Activated B cell treated with CpG ODN at 0.5 μM for 24 hours (primary cell): ENCODE data around the gene DARS1. TPM values are rescaled to one million over a fixed set of nuclear protein-coding genes. Genes with fewer than 3 reads are reported as not detected.

Experiments used
- ATAC-seq: fragments of 200-7000 bp; cut with Tn5 transposase; one replicate; pipeline ENCODE4 v1.10.0; 2021; ENCODE audit warnings: low read depth, mild to moderate bottlenecking, moderate library complexity
- CTCF ChIA-PET: fragments of 350-600 bp; sonication (Branson Sonifier 250); formaldehyde crosslinking; loops from one replicate; lab custom pipeline; 2021; ENCODE audit warnings: antibody characterized with exemption; lab: Charles Lee
- POLR2A ChIA-PET: fragments of 350-600 bp; sonication (Branson Sonifier 250); formaldehyde crosslinking; loops from one replicate; lab custom pipeline; 2021; ENCODE audit warnings: antibody characterized with exemption; lab: Charles Lee
- DNase-seq: peaks from one replicate; pipeline ENCODE4 v3.0.0; 2022
- H3K27ac Mint-ChIP-seq: one replicate; pipeline ENCODE4 v1.8.0; 2020; ENCODE audit warnings: mixed read lengths
- H3K27me3 Mint-ChIP-seq: one replicate; pipeline ENCODE4 v1.8.0; 2021; ENCODE audit warnings: mixed read lengths
- H3K36me3 Mint-ChIP-seq: one replicate; pipeline ENCODE4 v1.8.0; 2021; ENCODE audit warnings: low read depth, mixed read lengths
- H3K4me1 Mint-ChIP-seq: one replicate; pipeline ENCODE4 v1.8.0; 2021; ENCODE audit warnings: mixed read lengths
- H3K4me3 Mint-ChIP-seq: one replicate; pipeline ENCODE4 v1.8.0; 2020; ENCODE audit warnings: mild to moderate bottlenecking, mixed read lengths
- H3K9me3 Mint-ChIP-seq: one replicate; pipeline ENCODE4 v1.8.0; 2020; ENCODE audit warnings: mixed read lengths
- CTCF ChIP-seq: fragments of 200-600 bp; IDR thresholded peaks from one replicate; pipeline ENCODE4 v1.8.0; 2022; ENCODE audit warnings: antibody characterized with exemption, mild to moderate bottlenecking
- intact Hi-C: fragments of 100-400 bp; cut with micrococcal nuclease; formaldehyde crosslinking; loops from one replicate; pipeline ENCODE4 v1.15.1; 2024
- total RNA-seq: library from RNA; stranded (reverse); gene quantifications from 2 replicates; pipeline ENCODE4 v1.2.3, GENCODE V29; 2022

DARS1 gene
- total RNA-seq, 1 donor from 2014 or later, result 96.3 TPM

GRCh38 chr2:135876066-135876711 is 109.2 kb downstream of the DARS1 start, which contains the start of gene MCM6:
MCM6 (minus strand) TSS chr2:135876443; CDS start chr2:135876365, 78 bp downstream.
- DNase-seq, result peak; percentile 87
- POLR2A ChIA-PET, result interaction anchor here (0.5 to 2.0 kb wide), 7 partner anchors 10 to 827 kb away, joined by 3 to 8 read pairs (median 3); partner anchors contain the start of gene ZRANB3
- no peak for TF ChIP-seq CTCF
- Mint-ChIP-seq H3K4me1 (peaks cover 24% of the 10 kb centered on the region), H3K36me3 (peaks cover 14% of the 10 kb centered on the region), H3K9me3 (no peaks in the 10 kb centered on the region), H3K4me3 (peak within 1 kb of the TSS; percentile 95), H3K27ac (peak within 1 kb of the TSS; percentile 90), H3K27me3 (no peaks in the 10 kb centered on the region)
- CTCF ChIA-PET, result no interaction called here
- ATAC-seq, result peak; percentile 90
- intact Hi-C loops, result loop anchor here (1.0 to 2.0 kb wide), 5 partner anchors 109 to 958 kb away; partner anchors contain the start of genes CCNT2, DARS1, RAB3GAP1 and UBXN4

- DNase-seq, result peak; percentile 60
- no peak for TF ChIP-seq CTCF
- Mint-ChIP-seq H3K4me1 (peaks cover 24% of the 10 kb centered on the region), H3K27me3 (no peaks in the 10 kb centered on the region), H3K9me3 (no peaks in the 10 kb centered on the region), H3K36me3 (peaks cover 19% of the 10 kb centered on the region), H3K4me3 (peak overlapping the region; percentile 95), H3K27ac (peak overlapping the region; percentile 88)
- intact Hi-C loops, result loop anchor here (1.0 to 2.0 kb wide), 5 partner anchors 109 to 957 kb away; partner anchors contain the start of genes CCNT2, DARS1, RAB3GAP1 and UBXN4
- peak; percentile 73 for ATAC-seq
- POLR2A ChIA-PET, result interaction anchor here (0.7 to 2.0 kb wide), 7 partner anchors 9 to 827 kb away, joined by 3 to 8 read pairs (median 3); partner anchors contain the start of gene ZRANB3
- CTCF ChIA-PET, result no interaction called here
Measured at GRCh38 chr2:135875491-135876065, 109.8 kb downstream of the DARS1 start.

GRCh38 chr2:135874777-135875365 is 110.6 kb downstream of the DARS1 start:
- Mint-ChIP-seq H3K27ac (peak overlapping the region; percentile 88), H3K4me1 (peaks cover 24% of the 10 kb centered on the region), H3K36me3 (peaks cover 25% of the 10 kb centered on the region), H3K4me3 (peak overlapping the region; percentile 95), H3K9me3 (no peaks in the 10 kb centered on the region), H3K27me3 (no peaks in the 10 kb centered on the region)
- ChIA-PET POLR2A (interaction anchor here (0.7 to 2.0 kb wide), 3 partner anchors 9 to 515 kb away, joined by 3 to 8 read pairs (median 4); partner anchors contain the start of gene ZRANB3), CTCF (no interaction called here)
- intact Hi-C loops, result no loop called here
- TF ChIP-seq CTCF, result no peak
- no peak for ATAC-seq
- no peak for DNase-seq

DNA sequence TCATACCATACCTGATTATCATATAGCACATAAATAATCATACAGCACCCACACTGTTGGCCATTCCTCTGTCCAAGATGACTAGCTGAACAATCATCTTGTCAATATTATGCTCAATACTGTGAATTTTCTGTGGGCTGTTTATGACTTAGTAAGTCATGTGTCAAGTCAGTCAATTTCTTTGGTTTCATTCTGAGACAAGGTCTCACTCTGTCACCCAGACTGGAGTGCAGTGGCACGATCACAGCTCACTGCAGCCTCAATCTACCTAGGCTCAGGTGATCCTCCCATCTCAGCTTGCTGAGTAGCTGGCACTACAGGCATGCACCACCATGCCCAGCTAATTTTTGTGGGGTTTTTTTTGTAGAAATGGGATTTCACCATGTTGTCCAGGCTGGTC is 114.9 kb downstream of the DARS1 start:
- Mint-ChIP-seq H3K4me3 (no peak overlapping the region), H3K4me1 (peaks cover 13% of the 10 kb centered on the region), H3K27me3 (no peaks in the 10 kb centered on the region), H3K9me3 (no peaks in the 10 kb centered on the region), H3K27ac (no peak overlapping the region), H3K36me3 (peaks cover 59% of the 10 kb centered on the region)
- TF ChIP-seq CTCF, result no peak
- ATAC-seq (no peak), DNase-seq (no peak)
- intact Hi-C loops, result no loop called here
- CTCF ChIA-PET, result no interaction called here
- POLR2A ChIA-PET, result no interaction called here

DNA sequence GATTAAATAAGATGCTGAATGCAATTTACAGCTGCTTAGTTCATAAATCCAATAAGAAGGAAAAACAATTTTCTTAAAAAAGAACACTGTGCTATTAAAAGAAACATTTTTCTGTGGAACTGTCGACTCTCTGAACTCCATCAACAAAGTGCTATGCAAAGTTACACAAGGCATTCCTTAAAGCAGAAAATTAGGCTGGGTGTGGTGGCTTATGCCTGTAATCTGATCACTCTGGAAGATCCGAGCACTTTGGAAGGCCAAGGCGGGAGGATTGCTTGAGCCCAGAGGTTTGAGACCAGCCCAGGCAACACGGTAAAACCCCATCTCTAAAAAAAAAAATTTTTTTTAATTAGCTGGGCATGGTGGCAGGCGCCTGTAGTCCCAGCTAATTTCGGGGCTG is 122.2 kb downstream of the DARS1 start:
- H3K36me3 Mint-ChIP-seq, result peaks cover 72% of the 10 kb centered on the region
- no peak for TF ChIP-seq CTCF
- ATAC-seq, result no peak
- DNase-seq, result no peak
- ChIA-PET CTCF (no interaction called here), POLR2A (no interaction called here)
- intact Hi-C loops, result no loop called here
- H3K4me3 Mint-ChIP-seq, result no peak overlapping the region
- no peak overlapping the region for H3K27ac Mint-ChIP-seq
- H3K9me3 Mint-ChIP-seq, result no peaks in the 10 kb centered on the region
- H3K4me1 Mint-ChIP-seq, result no peaks in the 10 kb centered on the region
- H3K27me3 Mint-ChIP-seq, result no peaks in the 10 kb centered on the region
